Measurements from ENCODE around the gene TENT4A. TPM values are rescaled to one million over a fixed set of nuclear protein-coding genes. Genes with fewer than 3 reads are reported as not detected.

The TENT4A gene
- total RNA-seq, 1 experiment from 2014 or later = 21.6 TPM

DNA sequence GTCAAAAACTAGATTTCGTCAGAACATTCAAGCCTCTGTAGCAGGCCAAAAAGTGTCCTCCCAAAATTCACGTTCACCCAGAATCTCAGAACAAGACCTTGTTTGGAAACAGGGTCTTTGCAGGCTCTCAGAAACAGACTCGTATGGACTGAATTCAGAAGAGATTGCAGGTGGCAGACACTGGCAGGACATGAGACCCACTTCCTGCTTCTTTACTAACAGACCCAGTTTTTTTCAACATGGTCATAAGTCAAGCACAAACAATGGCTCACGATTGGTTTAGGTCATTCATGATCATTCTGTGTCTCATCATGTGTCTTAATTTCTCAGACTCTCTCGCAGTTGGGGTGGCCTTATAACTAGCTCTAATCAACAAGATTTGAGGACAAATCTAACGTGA is 5.4 kb upstream of the TENT4A start:
- H3K36me3 ChIP-seq = no peaks in the 10 kb centered on the region
- peaks cover 6% of the 10 kb centered on the region; the same call in 1 of the 2 replicates for H3K4me1 ChIP-seq
- H3K27me3 ChIP-seq = no peaks in the 10 kb centered on the region
- H3K4me3 ChIP-seq = no peak overlapping the region
- DNase-seq = no peak
- no peak overlapping the region for H3K27ac ChIP-seq
- no peaks in the 10 kb centered on the region for H3K9me3 ChIP-seq (replicated peaks)

DNA sequence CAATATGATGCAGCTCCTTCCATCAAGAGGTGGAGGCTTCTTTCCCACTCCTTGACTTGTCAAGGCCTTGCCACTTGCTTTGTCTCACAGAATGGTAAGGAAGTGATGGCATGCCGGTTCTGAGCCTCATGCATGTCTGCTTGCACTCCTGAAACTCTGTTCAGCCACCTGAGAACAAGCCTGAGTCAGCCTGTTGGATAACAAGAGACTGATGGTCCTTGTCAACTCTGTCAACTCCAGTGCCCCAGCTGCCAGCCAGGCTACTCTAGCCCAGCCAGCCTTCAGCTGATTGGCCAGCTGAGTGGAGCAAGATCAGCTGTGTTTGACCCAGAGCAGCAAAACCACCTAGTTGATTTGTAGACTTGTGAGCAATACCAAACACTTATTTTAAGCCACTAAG is 4.4 kb upstream of the TENT4A start:
- Histone ChIP-seq H3K9me3 (replicated peaks) (no peaks in the 10 kb centered on the region), H3K36me3 (no peaks in the 10 kb centered on the region), H3K27me3 (no peaks in the 10 kb centered on the region), H3K27ac (no peak overlapping the region), H3K4me3 (no peak overlapping the region), H3K4me1 (peaks cover 4% of the 10 kb centered on the region; the same call in 1 of the 2 replicates)
- no peak for DNase-seq

DNA sequence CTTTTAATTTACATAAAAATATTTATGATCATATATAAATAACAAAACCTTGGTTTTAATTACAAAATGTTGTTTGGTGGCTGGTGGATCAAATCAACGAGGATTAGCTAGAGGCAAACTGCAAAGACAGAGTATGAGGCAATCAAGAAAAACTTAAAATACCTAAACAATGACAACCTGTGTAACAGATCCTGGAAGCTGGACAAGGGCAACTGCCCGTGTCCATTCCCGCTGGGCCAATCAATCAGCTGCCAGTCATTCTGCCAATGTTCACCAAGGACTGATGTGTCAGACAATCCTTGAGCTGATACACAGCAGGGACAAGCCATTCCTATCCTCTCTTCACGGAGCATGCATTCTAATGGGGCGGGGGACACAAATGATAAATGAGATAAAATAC is 3.2 kb upstream of the TENT4A start:
- H3K27me3 ChIP-seq = no peaks in the 10 kb centered on the region
- H3K4me3 ChIP-seq = no peak overlapping the region
- H3K4me1 ChIP-seq = no peaks in the 10 kb centered on the region
- no peaks in the 10 kb centered on the region for H3K36me3 ChIP-seq
- no peaks in the 10 kb centered on the region for H3K9me3 ChIP-seq (replicated peaks)
- no peak overlapping the region for H3K27ac ChIP-seq
- DNase-seq = no peak

DNA sequence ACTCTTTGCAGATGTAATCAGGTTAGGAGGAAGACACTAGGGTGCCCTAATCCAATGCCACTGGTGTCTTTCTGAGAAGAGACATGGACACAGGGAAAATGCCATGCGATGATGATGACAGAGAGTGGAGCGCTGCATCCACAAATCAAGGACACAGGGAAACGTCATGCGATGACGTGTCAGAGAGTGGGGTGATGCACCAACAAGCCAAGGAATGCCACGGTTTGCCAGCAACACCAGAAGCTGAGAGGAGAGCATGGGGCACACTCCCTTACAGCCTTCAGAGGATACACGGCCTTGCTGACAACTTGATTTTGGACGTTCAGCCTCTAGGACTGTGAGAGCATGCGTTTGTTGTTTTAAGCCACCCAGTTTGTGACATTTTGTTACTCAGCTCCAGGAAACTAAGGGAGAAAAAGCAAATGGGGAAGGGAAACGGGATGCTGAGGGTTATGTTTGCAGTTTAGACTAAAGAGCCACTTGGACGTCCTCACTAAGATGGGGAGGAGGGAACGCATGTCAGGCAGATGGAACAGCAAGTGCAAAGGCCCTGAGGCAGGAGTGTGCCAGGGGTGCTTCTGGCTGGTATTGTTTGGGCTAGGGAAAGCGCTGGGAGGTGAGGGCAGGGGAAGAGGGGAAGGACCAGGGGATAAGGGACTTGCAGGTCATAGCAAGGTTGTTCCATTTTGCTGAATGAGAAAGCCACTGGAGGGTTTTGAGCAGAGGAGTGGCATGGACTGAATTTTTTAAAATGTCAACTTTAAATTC is 2.5 kb upstream of the TENT4A start:
- Histone ChIP-seq H3K4me1 (no peaks in the 10 kb centered on the region), H3K27me3 (no peaks in the 10 kb centered on the region), H3K4me3 (no peak overlapping the region), H3K9me3 (replicated peaks) (no peaks in the 10 kb centered on the region), H3K36me3 (no peaks in the 10 kb centered on the region), H3K27ac (no peak overlapping the region)
- no peak for DNase-seq

DNA sequence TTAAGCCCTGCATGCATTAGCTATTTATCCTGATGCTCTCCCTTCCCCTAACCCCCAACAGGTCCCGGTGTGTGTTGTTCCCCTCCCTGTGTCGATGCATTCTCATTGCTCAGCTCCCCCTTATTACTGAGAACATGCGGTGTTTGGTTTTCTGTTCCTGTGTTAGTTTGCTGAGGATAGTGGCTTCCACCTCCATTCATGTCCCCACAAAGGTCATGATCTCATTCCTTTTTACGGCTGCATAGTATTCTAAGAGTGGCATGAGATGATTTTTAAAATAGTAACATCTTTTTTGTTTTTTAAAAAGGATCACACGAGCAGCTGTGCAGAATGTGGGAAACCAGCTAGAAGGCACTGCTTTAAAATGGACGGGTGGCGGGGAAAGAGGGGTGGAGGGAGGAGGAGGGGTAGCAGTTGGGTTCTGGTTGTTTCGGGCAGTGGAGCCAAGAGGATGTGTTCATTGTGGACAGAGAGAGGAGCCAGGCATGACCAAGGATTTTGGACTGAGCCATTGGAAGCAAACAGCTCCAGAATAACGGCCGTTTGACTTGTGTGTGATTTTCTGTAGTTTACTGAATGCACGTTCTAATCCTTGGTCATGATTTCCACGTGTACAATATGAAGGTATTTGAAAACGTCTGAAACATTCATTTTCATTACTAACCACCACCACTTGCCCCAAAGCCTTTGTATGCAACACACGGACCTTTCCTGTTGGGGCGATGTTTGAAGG is 1.7 kb upstream of the TENT4A start:
- Histone ChIP-seq H3K36me3 (no peaks in the 10 kb centered on the region), H3K9me3 (replicated peaks) (no peaks in the 10 kb centered on the region), H3K27ac (peak overlapping the region; percentile 69), H3K4me3 (peak overlapping the region; percentile 62), H3K27me3 (no peaks in the 10 kb centered on the region), H3K4me1 (no peaks in the 10 kb centered on the region)
- DNase-seq = peak in 1 of 2 experiments; percentile 17

DNA sequence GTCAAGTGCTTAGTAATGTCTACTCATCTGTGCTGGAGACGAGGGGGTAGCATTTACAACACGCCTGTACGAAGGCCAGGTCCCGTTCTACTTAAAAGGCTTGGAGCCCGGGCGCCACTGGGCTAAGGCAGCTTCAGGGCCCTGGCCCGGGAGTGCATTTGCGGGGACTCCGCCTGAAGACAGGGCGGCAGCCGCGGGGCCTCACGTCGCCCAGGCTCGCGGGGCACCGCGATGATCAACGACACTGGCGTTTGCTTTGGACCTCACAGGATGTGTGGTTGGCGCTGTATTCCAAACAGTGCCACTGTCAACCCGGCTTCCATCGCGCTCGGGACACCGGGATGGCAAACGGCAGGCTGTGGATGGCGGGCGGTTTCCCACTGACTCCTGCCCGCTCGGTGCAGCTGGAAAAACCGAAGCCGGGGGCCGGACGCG is 1.1 kb upstream of the TENT4A start:
- Histone ChIP-seq H3K4me3 (peak overlapping the region; percentile 62), H3K4me1 (no peaks in the 10 kb centered on the region), H3K9me3 (replicated peaks) (no peaks in the 10 kb centered on the region), H3K27me3 (no peaks in the 10 kb centered on the region), H3K27ac (peak overlapping the region; percentile 69), H3K36me3 (no peaks in the 10 kb centered on the region)
- peak; percentile 31 to 44 for DNase-seq

DNA sequence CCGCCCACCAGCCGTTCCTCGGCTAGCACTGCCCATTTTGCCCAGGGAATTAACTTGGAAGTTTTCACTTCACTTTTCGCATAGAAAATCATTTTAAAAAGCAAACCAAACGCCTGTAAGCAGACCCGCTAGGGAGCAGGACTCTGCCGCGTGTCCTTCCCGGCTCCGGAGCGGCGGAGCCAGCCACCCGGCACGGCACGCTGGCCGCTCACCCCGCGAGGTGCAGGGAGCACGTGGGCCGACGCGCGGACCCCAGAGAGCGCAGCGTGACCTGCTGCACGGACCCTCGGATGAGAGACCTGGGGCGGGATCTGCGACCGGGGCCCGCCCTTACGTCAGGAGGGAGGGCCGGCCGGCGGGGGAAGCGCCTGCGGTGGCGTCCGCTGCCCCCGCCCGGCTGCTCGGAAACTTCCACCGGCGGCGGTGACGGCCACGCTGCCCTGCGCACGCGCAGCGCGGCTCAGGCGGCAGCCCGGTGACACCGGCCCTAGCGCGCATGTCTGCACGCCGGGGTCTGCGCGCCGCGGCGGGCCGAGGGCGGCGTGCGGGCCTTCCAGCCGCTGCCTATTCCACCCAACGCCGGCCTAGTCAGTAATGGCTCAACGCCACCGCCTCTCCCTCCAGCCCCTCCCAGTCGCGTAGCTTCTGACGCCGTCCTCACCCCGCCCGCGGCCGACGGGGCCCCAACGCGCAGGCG is 507 bp upstream of the TENT4A start:
- Histone ChIP-seq H3K27me3 (no peaks in the 10 kb centered on the region), H3K4me1 (no peaks in the 10 kb centered on the region), H3K27ac (peak overlapping the region; percentile 69), H3K36me3 (no peaks in the 10 kb centered on the region), H3K4me3 (peak overlapping the region; percentile 62), H3K9me3 (replicated peaks) (no peaks in the 10 kb centered on the region)
- peak; percentile 90 to 92 for DNase-seq

DNA sequence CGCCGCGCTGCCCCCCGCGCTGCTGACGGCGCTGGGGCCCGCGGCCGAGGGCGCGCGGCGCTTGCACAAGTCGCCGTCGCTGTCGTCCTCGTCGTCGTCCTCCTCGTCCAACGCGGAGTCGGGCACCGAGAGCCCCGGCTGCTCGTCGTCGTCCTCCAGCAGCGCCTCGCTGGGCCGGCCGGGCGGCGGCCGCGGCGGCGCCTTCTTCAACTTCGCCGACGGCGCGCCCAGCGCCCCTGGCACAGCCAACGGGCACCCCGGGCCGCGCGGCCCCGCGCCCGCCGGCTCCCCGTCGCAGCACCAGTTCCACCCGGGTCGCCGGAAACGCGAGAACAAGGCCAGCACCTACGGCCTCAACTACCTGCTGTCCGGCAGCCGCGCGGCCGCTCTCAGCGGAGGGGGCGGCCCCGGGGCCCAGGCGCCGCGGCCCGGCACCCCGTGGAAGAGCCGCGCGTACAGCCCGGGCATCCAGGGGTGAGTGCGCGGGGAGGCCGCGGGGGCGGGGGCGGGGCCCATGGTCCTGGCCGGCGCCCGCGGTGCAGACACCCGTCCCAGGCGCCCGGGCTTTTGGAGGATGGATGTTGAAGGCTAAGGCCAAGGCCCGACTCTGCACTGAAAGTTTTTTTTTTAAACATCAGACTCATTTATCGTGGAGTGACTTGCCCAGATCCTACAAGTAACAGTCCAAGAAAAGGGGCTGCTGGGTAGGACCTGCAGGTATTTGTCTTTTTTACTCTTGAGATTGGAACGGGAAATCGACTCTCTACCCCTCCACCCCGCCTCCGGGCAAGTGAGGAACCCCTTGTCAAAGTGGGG is 1.2 kb downstream of the TENT4A start:
- Histone ChIP-seq H3K4me1 (no peaks in the 10 kb centered on the region), H3K4me3 (peak overlapping the region; percentile 63), H3K27me3 (no peaks in the 10 kb centered on the region), H3K9me3 (replicated peaks) (no peaks in the 10 kb centered on the region), H3K27ac (no peak overlapping the region), H3K36me3 (no peaks in the 10 kb centered on the region)
- peak in 1 of 2 experiments; percentile 16 for DNase-seq

DNA sequence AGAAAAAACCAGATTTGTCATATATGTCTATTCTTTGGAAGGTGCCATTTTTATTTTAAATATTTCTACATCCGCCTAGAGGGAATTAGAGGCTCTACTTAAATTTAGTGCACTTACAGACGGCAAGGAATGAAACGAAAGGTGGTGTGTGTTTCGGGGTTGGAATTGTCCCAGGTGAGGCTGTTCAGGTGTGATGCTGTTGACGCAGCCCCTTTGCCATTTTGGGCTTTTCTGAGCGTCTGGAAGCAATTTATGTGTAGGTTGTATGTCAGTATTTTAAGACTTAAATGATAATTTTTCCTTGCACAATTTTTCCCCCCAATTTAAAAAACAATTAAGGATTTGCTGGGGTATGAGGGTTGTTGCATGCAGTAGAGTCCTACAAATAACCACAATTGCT is 2.0 kb downstream of the TENT4A start:
- Histone ChIP-seq H3K27ac (no peak overlapping the region), H3K9me3 (replicated peaks) (no peaks in the 10 kb centered on the region), H3K36me3 (no peaks in the 10 kb centered on the region), H3K4me3 (peak overlapping the region; percentile 63), H3K27me3 (no peaks in the 10 kb centered on the region), H3K4me1 (no peaks in the 10 kb centered on the region)
- DNase-seq = no peak

DNA sequence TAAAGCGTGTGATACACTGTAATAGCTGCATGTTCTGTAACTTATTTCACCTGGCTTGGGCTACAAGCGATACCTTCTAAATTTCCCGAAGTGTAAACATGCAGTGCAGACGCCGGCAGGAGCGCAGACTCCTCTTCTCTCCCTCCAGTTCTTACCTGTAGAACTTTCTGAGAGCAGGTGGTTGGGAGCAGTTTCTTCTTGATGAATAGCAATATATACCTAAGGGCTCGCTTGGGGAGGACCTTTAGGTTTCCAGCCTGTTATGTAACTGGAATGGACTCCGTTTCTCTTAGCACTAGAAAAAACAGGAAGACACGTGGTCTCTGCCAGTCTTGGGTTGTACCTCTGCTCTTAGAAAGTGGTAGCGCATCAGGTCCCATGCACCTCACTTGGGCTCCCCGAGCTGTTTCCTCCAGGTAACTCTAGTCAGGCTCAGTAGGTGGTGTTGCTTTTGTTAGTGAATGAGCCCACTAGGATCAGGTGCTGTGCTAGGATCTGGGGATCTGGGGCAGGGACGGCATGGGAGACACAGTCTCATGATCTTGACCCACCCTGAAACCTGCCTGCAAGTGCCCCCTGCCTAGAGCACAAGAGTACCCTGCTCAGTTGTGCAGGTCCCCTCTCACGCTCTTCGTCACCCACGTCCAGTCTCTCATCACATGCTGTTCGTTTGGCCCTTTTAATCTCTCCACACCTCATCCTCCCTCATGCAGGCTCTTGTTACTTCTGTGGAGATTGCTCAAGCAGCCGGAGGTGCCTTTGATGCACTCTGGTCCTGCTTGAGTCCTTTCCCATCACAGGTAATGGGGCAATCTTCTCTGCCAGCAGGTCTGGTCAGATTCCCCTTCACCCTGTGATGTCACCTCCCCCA is 2.8 kb downstream of the TENT4A start:
- no peaks in the 10 kb centered on the region for H3K4me1 ChIP-seq
- H3K27ac ChIP-seq = no peak overlapping the region
- no peak for DNase-seq
- H3K4me3 ChIP-seq = peak overlapping the region; percentile 63
- no peaks in the 10 kb centered on the region for H3K9me3 ChIP-seq (replicated peaks)
- H3K36me3 ChIP-seq = no peaks in the 10 kb centered on the region
- no peaks in the 10 kb centered on the region for H3K27me3 ChIP-seq

DNA sequence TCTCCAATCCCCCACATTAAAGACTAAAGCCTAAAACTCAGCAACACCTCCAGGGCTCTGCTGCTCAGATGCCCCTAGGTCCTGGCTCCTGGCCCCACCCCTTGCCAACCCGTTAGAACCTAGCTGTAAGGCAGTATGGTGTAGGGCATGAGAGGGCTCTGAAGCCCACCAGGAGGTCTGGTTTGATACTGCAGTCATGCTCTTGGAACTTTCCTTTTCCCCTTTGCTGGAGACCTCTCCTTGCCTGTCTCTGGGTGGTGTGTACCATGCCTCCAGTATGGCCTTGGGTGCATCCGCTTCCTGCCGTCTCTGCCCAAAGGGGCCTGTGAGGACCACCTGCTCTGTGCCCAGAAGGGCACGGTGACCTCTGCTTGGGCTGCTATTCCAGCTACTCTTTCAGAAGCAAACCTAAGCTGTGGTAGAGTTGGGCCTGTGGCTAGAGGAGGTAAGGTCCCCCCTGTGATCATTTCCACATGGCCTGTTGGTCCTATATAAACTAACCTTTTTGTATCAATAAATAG is 3.5 kb downstream of the TENT4A start:
- Histone ChIP-seq H3K9me3 (replicated peaks) (no peaks in the 10 kb centered on the region), H3K4me1 (no peaks in the 10 kb centered on the region), H3K27me3 (no peaks in the 10 kb centered on the region), H3K27ac (no peak overlapping the region), H3K4me3 (no peak overlapping the region), H3K36me3 (no peaks in the 10 kb centered on the region)
- DNase-seq = no peak

DNA sequence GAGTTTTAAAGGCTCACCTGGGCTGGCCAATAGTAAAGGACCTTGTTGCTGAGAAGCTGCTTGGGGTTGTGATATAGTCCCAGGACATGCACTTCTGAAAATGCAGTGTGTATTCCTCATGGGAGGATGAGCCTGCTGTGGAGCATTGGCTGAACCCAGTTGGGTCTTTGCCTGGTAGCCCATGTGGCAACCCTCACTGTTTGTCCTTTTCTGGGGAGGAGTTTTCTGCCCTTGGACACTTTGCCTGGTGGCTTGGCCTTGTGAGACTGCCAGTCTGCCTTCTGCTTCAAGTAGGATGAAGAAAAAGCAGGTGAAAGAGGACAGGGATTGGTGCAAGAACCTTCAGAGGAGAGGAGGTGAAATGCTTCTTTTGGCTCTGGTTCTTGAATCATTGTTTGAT is 4.0 kb downstream of the TENT4A start:
- no peaks in the 10 kb centered on the region for H3K36me3 ChIP-seq

DNA sequence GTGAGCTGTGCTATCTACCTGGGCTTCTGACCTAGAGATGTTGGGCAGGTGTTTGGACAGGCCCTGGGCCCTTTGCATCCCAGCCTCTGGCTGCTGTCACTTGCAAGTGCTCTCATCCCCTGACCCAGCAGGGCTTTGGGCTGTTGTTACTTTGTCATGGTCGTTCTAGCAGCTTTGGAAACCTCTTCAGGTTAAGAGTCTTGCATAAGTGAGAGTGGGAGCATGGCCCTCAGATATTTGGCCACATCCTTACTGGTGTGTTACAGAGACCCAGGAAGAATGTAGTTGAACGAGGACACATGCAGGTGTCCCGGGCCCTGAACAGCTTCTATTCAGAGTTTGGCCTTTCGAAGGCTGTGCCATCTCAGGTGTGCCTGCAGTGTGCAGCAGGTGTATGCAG is 4.5 kb downstream of the TENT4A start:
- H3K36me3 ChIP-seq = no peaks in the 10 kb centered on the region
- no peaks in the 10 kb centered on the region for H3K27me3 ChIP-seq
- no peak overlapping the region for H3K4me3 ChIP-seq
- no peaks in the 10 kb centered on the region for H3K9me3 ChIP-seq (replicated peaks)
- H3K4me1 ChIP-seq = no peaks in the 10 kb centered on the region
- no peak for DNase-seq
- no peak overlapping the region for H3K27ac ChIP-seq

More for the DNA sequence above, 4.0 kb downstream of the TENT4A start:
- DNase-seq = no peak
- Histone ChIP-seq H3K27ac (no peak overlapping the region), H3K4me1 (no peaks in the 10 kb centered on the region), H3K9me3 (replicated peaks) (no peaks in the 10 kb centered on the region), H3K4me3 (no peak overlapping the region), H3K27me3 (no peaks in the 10 kb centered on the region)
